OCI-LY3 (cell line): ENCODE results near the gene FERMT3.

Source experiments
- H2AFZ ChIP-seq: fragments of 200-600, 300-600 bp; shearing (Covaris generic); 2 replicates; pipeline ENCODE4 v1.6.0; 2014; ENCODE audit warnings: antibody characterized with exemption, low read depth, low read length
- H3K27ac ChIP-seq: fragments of 200-600, 300-600 bp; sonication (generic); 2 replicates; pipeline ENCODE4 v1.5.1; 2014; ENCODE audit warnings: mild to moderate bottlenecking, low read length, moderate library complexity, mixed read lengths
- H3K27me3 ChIP-seq: fragments of 200-600, 300-600 bp; sonication (generic); 2 replicates; pipeline ENCODE4 v1.6.1; 2014; ENCODE audit warnings: low read depth, low read length, mixed read lengths
- H3K36me3 ChIP-seq: fragments of 200-600, 300-600 bp; sonication (generic); replicated peaks from 2 replicates; pipeline ENCODE3; 2014; ENCODE audit warnings: low read depth, low read length, mixed read lengths
- H3K4me1 ChIP-seq: fragments of 300-600, 200-600 bp; sonication (generic); 2 replicates; pipeline ENCODE4 v1.6.1; 2014; ENCODE audit warnings: low read length, mixed read lengths
- H3K4me2 ChIP-seq: fragments of 200-600, 300-600 bp; sonication (generic); 2 replicates; pipeline ENCODE4 v1.6.1; 2014; ENCODE audit warnings: low read length, mixed read lengths
- H3K4me3 ChIP-seq: fragments of 300-600, 200-600 bp; sonication (generic); 2 replicates; pipeline ENCODE4 v1.5.1; 2014; ENCODE audit warnings: antibody characterized with exemption, mild to moderate bottlenecking, low read length, moderate library complexity
- H3K79me2 ChIP-seq: fragments of 300-600, 200-600 bp; shearing (Covaris generic); 2 replicates; pipeline ENCODE4 v1.6.1; 2014; ENCODE audit warnings: mild to moderate bottlenecking, low read length, mixed read lengths
- H3K9ac ChIP-seq: fragments of 300-600, 200-600 bp; shearing (Covaris generic); 2 replicates; pipeline ENCODE4 v1.6.0; 2014; ENCODE audit warnings: mild to moderate bottlenecking, low read length, moderate library complexity
- H3K9me3 ChIP-seq: fragments of 200-600, 300-600 bp; shearing (Covaris generic); 2 replicates; pipeline ENCODE4 v1.6.1; 2014; ENCODE audit warnings: low read length, mixed read lengths; ENCODE audit not compliant: insufficient read depth
- H4K20me1 ChIP-seq: fragments of 200-600, 300-600 bp; sonication (generic); 2 replicates; pipeline ENCODE4 v1.6.1; 2016; ENCODE audit warnings: low read length, mixed read lengths; ENCODE audit not compliant: insufficient read depth
- EZH2phosphoT487 ChIP-seq: fragments of 200-600 bp; shearing (Covaris generic); IDR thresholded peaks from 2 replicates; pipeline ENCODE4 v1.6.1; 2018; ENCODE audit warnings: antibody characterized with exemption, mixed run types, low read depth
- TF ChIP-seq, protein P1 (sequence below): fragments of 200-600, 300-600 bp; sonication (generic); IDR thresholded peaks from 2 replicates; pipeline ENCODE4 v1.5.1; 2014; ENCODE audit warnings: antibody characterized with exemption, low read length, low read depth

The FERMT3 gene

DNA sequence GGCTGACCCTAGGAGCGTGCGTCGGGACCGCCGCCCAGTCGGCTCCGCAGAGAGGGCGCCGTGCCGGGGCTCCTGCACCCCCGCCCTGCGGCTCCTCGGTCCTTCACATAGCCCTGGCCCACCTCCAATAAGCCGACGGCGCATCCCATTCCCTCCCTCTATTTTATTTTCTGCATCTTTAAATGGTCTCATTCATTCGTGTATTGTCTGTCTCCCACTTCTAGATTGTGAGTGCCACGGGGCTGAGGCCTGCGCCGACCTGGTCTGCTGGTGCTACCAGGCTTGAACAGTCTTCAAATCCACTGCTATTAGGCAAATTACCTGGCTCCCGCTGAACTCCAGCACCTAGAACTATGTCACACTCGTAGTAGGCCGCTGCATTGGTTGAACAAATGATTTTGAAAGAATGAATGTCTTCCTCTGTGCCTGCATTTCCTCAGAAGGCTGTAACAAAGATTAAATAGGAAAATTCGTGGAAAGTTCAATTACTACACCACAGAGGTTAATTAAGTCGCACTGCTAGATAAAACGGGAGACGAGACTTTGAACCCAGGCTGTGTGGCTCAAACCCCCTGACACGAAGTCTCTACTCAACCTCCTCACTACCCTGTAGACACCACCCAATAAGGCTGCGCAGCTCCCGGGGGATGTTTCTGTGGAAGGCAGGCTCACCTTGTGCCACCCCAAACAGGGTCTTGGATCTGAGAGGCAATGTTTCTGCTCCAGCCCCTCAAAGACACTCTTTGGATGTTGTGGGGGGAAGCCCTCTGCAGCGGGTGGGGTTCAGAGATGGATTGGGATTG, 41.4 kb downstream of the FERMT3 start:
- no peaks in the 10 kb centered on the region for H3K27me3 ChIP-seq
- peak overlapping the region; percentile 78 for H3K27ac ChIP-seq
- H3K36me3 ChIP-seq, result peaks cover 14% of the 10 kb centered on the region
- H3K9me3 ChIP-seq, result no peaks in the 10 kb centered on the region
- H4K20me1 ChIP-seq, result peaks cover 5% of the 10 kb centered on the region; the same call in 1 of the 2 replicates
- TF ChIP-seq, protein P1, sequence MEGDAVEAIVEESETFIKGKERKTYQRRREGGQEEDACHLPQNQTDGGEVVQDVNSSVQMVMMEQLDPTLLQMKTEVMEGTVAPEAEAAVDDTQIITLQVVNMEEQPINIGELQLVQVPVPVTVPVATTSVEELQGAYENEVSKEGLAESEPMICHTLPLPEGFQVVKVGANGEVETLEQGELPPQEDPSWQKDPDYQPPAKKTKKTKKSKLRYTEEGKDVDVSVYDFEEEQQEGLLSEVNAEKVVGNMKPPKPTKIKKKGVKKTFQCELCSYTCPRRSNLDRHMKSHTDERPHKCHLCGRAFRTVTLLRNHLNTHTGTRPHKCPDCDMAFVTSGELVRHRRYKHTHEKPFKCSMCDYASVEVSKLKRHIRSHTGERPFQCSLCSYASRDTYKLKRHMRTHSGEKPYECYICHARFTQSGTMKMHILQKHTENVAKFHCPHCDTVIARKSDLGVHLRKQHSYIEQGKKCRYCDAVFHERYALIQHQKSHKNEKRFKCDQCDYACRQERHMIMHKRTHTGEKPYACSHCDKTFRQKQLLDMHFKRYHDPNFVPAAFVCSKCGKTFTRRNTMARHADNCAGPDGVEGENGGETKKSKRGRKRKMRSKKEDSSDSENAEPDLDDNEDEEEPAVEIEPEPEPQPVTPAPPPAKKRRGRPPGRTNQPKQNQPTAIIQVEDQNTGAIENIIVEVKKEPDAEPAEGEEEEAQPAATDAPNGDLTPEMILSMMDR, result no peak
- TF ChIP-seq EZH2phosphoT487, result no peak
- H3K79me2 ChIP-seq, result peaks cover 55% of the 10 kb centered on the region
- H3K4me2 ChIP-seq, result peak overlapping the region; percentile 98
- peak overlapping the region; percentile 66 for H2AFZ ChIP-seq
- peak overlapping the region; percentile 90 for H3K9ac ChIP-seq
- peak overlapping the region; percentile 89 for H3K4me3 ChIP-seq
- H3K4me1 ChIP-seq, result peaks cover 37% of the 10 kb centered on the region

DNA sequence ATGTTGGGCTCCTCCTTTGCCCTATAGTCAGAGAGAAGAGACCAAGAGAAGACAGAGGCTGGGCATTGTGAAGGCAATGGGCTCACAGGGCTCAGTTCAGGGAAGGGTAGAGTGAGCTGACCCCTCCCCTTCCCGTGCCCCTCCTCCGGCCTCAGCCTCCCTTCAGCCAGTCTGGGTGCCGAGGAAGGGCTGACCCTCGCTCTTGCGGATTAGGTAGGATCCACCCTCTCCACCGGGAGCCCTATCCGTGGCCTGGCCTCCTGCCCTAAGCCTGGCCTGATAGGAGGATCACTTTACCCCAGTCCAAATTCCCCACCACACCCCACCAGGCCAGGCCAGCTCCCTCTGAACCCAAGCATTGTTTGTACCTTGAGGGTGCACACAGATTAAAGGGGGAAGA, 42.1 kb downstream of the FERMT3 start:
- peaks cover 55% of the 10 kb centered on the region for H3K79me2 ChIP-seq
- H3K9ac ChIP-seq, result no peak overlapping the region
- peaks cover 38% of the 10 kb centered on the region for H3K4me1 ChIP-seq
- no peak overlapping the region for H3K4me2 ChIP-seq
- H3K4me3 ChIP-seq, result no peak overlapping the region
- no peaks in the 10 kb centered on the region for H3K27me3 ChIP-seq
- no peak overlapping the region for H3K27ac ChIP-seq
- TF ChIP-seq, protein P1, result no peak
- no peak for TF ChIP-seq EZH2phosphoT487
- H3K36me3 ChIP-seq, result peaks cover 7% of the 10 kb centered on the region
- H2AFZ ChIP-seq, result no peak overlapping the region
- H4K20me1 ChIP-seq, result peaks cover 8% of the 10 kb centered on the region; the same call in 1 of the 2 replicates
- H3K9me3 ChIP-seq, result no peaks in the 10 kb centered on the region

DNA sequence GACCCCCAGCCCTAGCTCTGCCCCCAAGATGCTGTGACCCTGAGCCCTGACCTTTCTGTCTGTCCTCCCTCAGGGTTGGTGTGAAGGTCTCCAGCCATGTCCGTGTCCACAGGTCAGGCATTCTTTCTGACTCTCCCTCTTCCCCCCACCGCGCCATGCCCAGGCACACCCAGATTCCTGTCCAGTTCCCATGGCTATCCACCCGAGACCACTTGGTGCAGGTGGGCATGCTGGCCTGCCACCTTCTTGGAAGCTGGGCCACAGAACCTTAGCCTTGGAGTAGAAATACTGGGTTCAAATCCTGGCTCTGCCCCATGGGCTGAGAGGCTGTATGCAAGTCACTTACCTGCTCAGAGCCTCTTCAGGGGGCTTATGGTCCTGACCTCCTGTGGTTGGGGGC, 42.5 kb downstream of the FERMT3 start:
- Histone ChIP-seq H3K4me1 (peaks cover 40% of the 10 kb centered on the region), H3K4me2 (no peak overlapping the region), H3K27me3 (no peaks in the 10 kb centered on the region), H3K9me3 (no peaks in the 10 kb centered on the region), H4K20me1 (peaks cover 11% of the 10 kb centered on the region; the same call in 1 of the 2 replicates), H2AFZ (no peak overlapping the region), H3K79me2 (peaks cover 52% of the 10 kb centered on the region), H3K4me3 (no peak overlapping the region), H3K36me3 (peaks cover 2% of the 10 kb centered on the region), H3K27ac (no peak overlapping the region), H3K9ac (no peak overlapping the region)
- TF ChIP-seq, protein P1, result no peak
- TF ChIP-seq EZH2phosphoT487, result no peak

DNA sequence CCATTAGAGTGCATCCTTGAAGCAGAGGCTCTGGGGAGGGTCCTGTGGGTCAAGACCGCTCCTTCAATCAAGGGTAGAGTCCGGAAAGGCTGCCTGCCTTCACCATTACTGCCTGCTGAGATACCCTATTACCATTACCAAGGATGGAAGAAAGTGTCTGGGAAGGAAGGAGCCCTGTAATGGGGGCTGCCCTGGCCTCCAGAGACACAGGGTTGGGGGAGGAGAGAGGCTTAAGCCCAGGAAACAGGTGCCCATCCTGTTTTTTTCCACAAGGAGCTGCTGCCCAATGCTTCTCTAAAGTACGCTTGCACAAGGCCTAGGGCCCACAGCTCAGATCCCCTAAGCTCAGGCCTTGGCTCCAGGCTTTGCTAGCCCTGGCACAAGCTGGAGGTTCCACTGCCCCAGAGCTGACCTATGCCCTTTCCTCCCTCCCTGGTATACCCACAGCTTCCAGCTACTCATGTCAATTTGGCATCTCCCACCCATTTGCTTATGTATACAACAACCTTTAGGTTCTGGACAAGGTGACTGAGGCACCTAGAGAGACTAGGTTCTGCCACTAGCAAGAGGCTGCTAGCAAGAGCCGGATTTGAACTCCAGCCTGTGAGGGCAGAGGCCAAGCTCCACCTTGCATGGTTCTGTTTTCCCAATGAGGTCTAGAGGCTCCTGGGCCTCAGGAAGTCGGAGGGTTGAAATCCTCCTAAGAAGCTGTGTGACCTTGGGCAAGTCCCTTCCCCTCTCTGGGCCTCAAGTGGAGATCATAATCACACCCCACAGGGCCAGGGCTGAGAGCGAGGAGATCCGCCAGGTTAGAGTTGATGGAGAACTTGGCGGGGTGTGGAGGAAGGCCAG, 43.3 kb downstream of the FERMT3 start:
- no peak overlapping the region for H3K9ac ChIP-seq
- no peaks in the 10 kb centered on the region for H3K36me3 ChIP-seq
- H3K4me1 ChIP-seq, result peaks cover 39% of the 10 kb centered on the region
- no peak for TF ChIP-seq EZH2phosphoT487
- TF ChIP-seq, protein P1, result no peak
- no peak overlapping the region for H3K4me3 ChIP-seq
- peaks cover 45% of the 10 kb centered on the region for H3K79me2 ChIP-seq
- H3K4me2 ChIP-seq, result peak overlapping the region; percentile 92; the same call in 1 of the 2 replicates
- H3K27ac ChIP-seq, result no peak overlapping the region
- H3K9me3 ChIP-seq, result no peaks in the 10 kb centered on the region
- no peaks in the 10 kb centered on the region for H3K27me3 ChIP-seq
- peaks cover 11% of the 10 kb centered on the region; the same call in 1 of the 2 replicates for H4K20me1 ChIP-seq
- no peak overlapping the region for H2AFZ ChIP-seq
